Measurements from ENCODE around the gene PSPH. TPM values are rescaled to one million over a fixed set of nuclear protein-coding genes. Genes with fewer than 3 reads are reported as not detected.

PSPH gene
- total RNA-seq, 3 donors from 2014 or later, result 8.0 to 12.0 (median 11.4) TPM

GRCh38 chr7:55965805-55966421, 85.3 kb downstream of the PSPH start:
- no peak overlapping the region for H3K4me3 ChIP-seq
- ATAC-seq (no peak), DNase-seq (peak in 1 of 3 donors; percentile 42)
- intact Hi-C loops (cut with DNase I, micrococcal nuclease), result no loop called here
- no peak for TF ChIP-seq CTCF (IDR thresholded peaks at IDR 0.05)
- no peaks in the 10 kb centered on the region for H3K9me3 ChIP-seq
- H3K36me3 ChIP-seq (ENCODE audit: low read depth), result no peaks in the 10 kb centered on the region
- no peaks in the 10 kb centered on the region for H3K4me1 ChIP-seq (ENCODE audit: low read depth)

- ATAC-seq (no peak), DNase-seq (no peak)
- no peak for TF ChIP-seq CTCF (IDR thresholded peaks at IDR 0.05)
- intact Hi-C loops (cut with DNase I, micrococcal nuclease), result no loop called here
- Histone ChIP-seq H3K4me1 (ENCODE audit: low read depth) (no peaks in the 10 kb centered on the region), H3K9me3 (no peaks in the 10 kb centered on the region), H3K36me3 (ENCODE audit: low read depth) (no peaks in the 10 kb centered on the region), H3K4me3 (peak overlapping the region; percentile 46)
These were observed 86.2 kb downstream of the PSPH start for GRCh38 chr7:55965100-55965470.

GRCh38 chr7:55964261-55965099, 86.8 kb downstream of the PSPH start, which contains the start of gene NIPSNAP2:
Gene NIPSNAP2, plus strand, starts transcription at chr7:55964585. Its CDS starts 25 bp downstream, at chr7:55964610.
- intact Hi-C loops (cut with DNase I, micrococcal nuclease), result no loop called here
- Histone ChIP-seq H3K4me3 (peak within 1 kb of the TSS; percentile 46), H3K4me1 (ENCODE audit: low read depth) (no peaks in the 10 kb centered on the region), H3K36me3 (ENCODE audit: low read depth) (no peaks in the 10 kb centered on the region), H3K9me3 (no peaks in the 10 kb centered on the region)
- TF ChIP-seq CTCF (IDR thresholded peaks at IDR 0.05), result peak; percentile 62
- peak; percentile 94 for ATAC-seq
- peak; percentile 81 to 92 (median 91) for DNase-seq

GRCh38 chr7:55963584-55964168, 87.6 kb downstream of the PSPH start:
- H3K4me3 ChIP-seq, result no peak overlapping the region
- H3K36me3 ChIP-seq (ENCODE audit: low read depth), result no peaks in the 10 kb centered on the region
- TF ChIP-seq CTCF (IDR thresholded peaks at IDR 0.05), result no peak
- DNase-seq (no peak), ATAC-seq (no peak)
- intact Hi-C loops (cut with DNase I, micrococcal nuclease), result no loop called here
- H3K4me1 ChIP-seq (ENCODE audit: low read depth), result no peaks in the 10 kb centered on the region
- H3K9me3 ChIP-seq, result no peaks in the 10 kb centered on the region

- TF ChIP-seq CTCF (IDR thresholded peaks at IDR 0.05), result no peak
- no peaks in the 10 kb centered on the region for H3K36me3 ChIP-seq (ENCODE audit: low read depth)
- intact Hi-C loops (cut with DNase I, micrococcal nuclease), result no loop called here
- ATAC-seq (no peak), DNase-seq (no peak)
- H3K4me3 ChIP-seq, result no peak overlapping the region
- H3K4me1 ChIP-seq (ENCODE audit: low read depth), result no peaks in the 10 kb centered on the region
- no peaks in the 10 kb centered on the region for H3K9me3 ChIP-seq
These were observed 89.2 kb downstream of the PSPH start for GRCh38 chr7:55962014-55962413.

Other genes starting within 250 kb of the PSPH start
- not detected for gene SEPTIN14, start 188.7 kb downstream of the PSPH start, total RNA-seq
- gene ZNF713, start 164.0 kb downstream of the PSPH start, total RNA-seq, result 1 to 10 TPM; 2.0 to 4.3 (median 2.1) TPM
- 10 to 100 TPM; 11.5 to 14.3 (median 11.5) TPM for gene MRPS17, start 99.6 kb downstream of the PSPH start, total RNA-seq
- gene NIPSNAP2, start 86.9 kb downstream of the PSPH start, total RNA-seq, result 100 to 1,000 TPM in 1 of 3 donors, 10 to 100 TPM in 2; 59.4 to 101 (median 60.8) TPM
- gene CCT6A, start 321 bp upstream of the PSPH start, total RNA-seq, result 10 to 100 TPM; 62.7 to 92.1 (median 83.4) TPM
- gene SUMF2, start 12.8 kb upstream of the PSPH start, total RNA-seq, result 100 to 1,000 TPM in 2 of 3 donors, 10 to 100 TPM in 1; 91.6 to 122 (median 101) TPM
- 10 to 100 TPM in 1 of 3 donors, 1 to 10 TPM in 1, under 1 TPM in 1; 0.58 to 11.6 (median 2.0) TPM for gene PHKG1, start 41.5 kb upstream of the PSPH start, total RNA-seq
- 100 to 1,000 TPM; 233 to 287 (median 282) TPM for gene CHCHD2, start 55.0 kb upstream of the PSPH start, total RNA-seq
- 1 to 10 TPM in 2 of 3 donors, not detected in 1; 1.1 to 1.6 TPM for gene NUPR2, start 65.0 kb upstream of the PSPH start, total RNA-seq

Measured in mucosa of descending colon (tissue), 3 donors.